ENCODE data around the gene GTF2A1. TPM values are rescaled to one million over a fixed set of nuclear protein-coding genes. Genes with fewer than 3 reads are reported as not detected.
"Not testable (repeated sequence)": the region's sequence is repeated elsewhere in the genome, so short reads cannot be mapped to it uniquely, and the experiment has no call there.

GTF2A1 gene
- total RNA-seq, 1 experiment from 2014 or later, result 54.3 TPM

DNA sequence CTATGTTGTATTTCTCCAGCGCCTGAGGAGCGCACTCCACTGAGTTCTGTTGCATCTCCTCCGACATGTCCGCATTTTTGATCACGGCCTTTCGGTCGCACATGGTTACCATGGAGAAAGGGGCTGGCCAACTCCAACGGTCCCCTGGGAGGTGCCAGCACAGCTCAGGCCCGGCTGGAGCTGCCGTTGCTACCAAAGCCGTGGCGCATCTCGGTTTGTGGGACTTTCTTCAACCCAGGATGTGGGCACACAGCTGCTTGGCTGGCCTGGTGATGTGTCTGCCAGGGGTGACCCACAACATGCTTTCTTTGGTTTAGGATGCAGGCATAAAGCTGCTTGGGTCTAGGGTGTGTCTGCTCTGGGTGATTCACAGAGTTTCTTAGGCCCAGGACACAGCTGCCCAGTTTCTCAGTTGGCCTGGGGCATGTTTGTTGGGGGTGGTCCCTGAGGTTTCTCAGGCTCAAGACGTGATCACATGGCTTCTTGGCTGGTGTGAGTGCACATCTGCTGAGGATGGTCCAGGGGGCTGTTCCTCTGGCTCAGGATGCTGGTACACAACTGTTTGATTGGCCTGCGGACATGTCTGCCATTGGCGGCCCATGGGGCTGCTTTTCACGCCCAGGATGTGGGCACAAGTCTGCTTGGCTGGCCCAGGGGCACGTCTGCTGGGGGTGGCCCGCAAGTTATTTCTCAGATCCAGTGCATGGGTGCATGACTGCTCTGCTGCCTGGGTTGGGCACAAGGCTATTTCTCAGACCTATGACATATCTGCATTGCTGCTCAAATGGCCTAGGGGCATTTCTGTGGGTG lies 25.9 kb upstream of the GTF2A1 start:
- Histone ChIP-seq H3K36me3 (ENCODE audit: insufficient read depth, low read length, poor library complexity, severe bottlenecking) (no peaks in the 10 kb centered on the region), H3K27me3 (replicated peaks; ENCODE audit: insufficient read depth, low read depth, low read length, poor library complexity) (no peaks in the 10 kb centered on the region), H3K27ac (ENCODE audit: low read depth, low read length, poor library complexity, severe bottlenecking) (no peak overlapping the region), H3K4me1 (ENCODE audit: insufficient read depth, low read length, poor library complexity, severe bottlenecking) (no peaks in the 10 kb centered on the region), H3K9me3 (ENCODE audit: low read depth, low read length, poor library complexity, severe bottlenecking) (no peaks in the 10 kb centered on the region), H3K4me3 (ENCODE audit: low read depth, low read length, poor library complexity, severe bottlenecking) (no peak overlapping the region)
- ChIA-PET CTCF (no interaction called here), POLR2A (ENCODE audit: low non-redundant PET) (no interaction called here)
- TF ChIP-seq, protein P1, sequence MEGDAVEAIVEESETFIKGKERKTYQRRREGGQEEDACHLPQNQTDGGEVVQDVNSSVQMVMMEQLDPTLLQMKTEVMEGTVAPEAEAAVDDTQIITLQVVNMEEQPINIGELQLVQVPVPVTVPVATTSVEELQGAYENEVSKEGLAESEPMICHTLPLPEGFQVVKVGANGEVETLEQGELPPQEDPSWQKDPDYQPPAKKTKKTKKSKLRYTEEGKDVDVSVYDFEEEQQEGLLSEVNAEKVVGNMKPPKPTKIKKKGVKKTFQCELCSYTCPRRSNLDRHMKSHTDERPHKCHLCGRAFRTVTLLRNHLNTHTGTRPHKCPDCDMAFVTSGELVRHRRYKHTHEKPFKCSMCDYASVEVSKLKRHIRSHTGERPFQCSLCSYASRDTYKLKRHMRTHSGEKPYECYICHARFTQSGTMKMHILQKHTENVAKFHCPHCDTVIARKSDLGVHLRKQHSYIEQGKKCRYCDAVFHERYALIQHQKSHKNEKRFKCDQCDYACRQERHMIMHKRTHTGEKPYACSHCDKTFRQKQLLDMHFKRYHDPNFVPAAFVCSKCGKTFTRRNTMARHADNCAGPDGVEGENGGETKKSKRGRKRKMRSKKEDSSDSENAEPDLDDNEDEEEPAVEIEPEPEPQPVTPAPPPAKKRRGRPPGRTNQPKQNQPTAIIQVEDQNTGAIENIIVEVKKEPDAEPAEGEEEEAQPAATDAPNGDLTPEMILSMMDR (conservative IDR thresholded peaks at IDR 0.05; ENCODE audit: low read depth, low read length), result no peak
- TF ChIP-seq EZH2 (IDR thresholded peaks at IDR 0.05; ENCODE audit: borderline replicate concordance, low read depth, low read length, poor library complexity, severe bottlenecking), result no peak
- no peak for DNase-seq (ENCODE audit: low spot score)
- no TSS peak for BruUV-seq (replicated peaks)
- intact Hi-C loops (cut with micrococcal nuclease; ENCODE audit: unreplicated experiment), result no loop called here

DNA sequence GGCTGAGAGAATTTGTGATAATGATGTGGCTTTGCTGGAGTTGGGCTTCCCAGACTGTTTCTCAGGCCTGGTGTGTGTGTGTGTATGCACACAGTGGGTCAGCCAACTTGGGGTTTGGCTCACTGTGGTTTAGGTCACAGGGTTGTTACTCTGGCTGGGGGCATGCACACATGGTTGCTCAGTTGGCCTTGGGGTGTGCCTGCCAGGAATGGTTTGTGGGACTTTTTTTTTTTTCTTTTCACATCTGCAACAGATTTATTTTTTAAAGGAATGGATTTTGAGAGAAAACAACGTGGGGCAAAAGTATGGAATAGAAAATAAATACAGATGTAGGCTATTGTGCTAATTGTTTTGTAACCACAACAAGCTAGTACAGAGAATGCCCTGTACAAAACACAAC lies 25.0 kb upstream of the GTF2A1 start:
- BruUV-seq (replicated peaks), result no TSS peak
- no peak for DNase-seq (ENCODE audit: low spot score)
- intact Hi-C loops (cut with micrococcal nuclease; ENCODE audit: unreplicated experiment), result no loop called here
- H3K9me3 ChIP-seq (ENCODE audit: low read depth, low read length, poor library complexity, severe bottlenecking), result no peaks in the 10 kb centered on the region
- no peaks in the 10 kb centered on the region for H3K4me1 ChIP-seq (ENCODE audit: insufficient read depth, low read length, poor library complexity, severe bottlenecking)
- H3K4me3 ChIP-seq (ENCODE audit: low read depth, low read length, poor library complexity, severe bottlenecking), result no peak overlapping the region
- CTCF ChIA-PET, result no interaction called here
- no peaks in the 10 kb centered on the region for H3K27me3 ChIP-seq (replicated peaks; ENCODE audit: insufficient read depth, low read depth, low read length, poor library complexity)
- POLR2A ChIA-PET (ENCODE audit: low non-redundant PET), result no interaction called here
- TF ChIP-seq, protein P1 (conservative IDR thresholded peaks at IDR 0.05; ENCODE audit: low read depth, low read length), result no peak
- TF ChIP-seq EZH2 (IDR thresholded peaks at IDR 0.05; ENCODE audit: borderline replicate concordance, low read depth, low read length, poor library complexity, severe bottlenecking), result no peak
- no peak overlapping the region for H3K27ac ChIP-seq (ENCODE audit: low read depth, low read length, poor library complexity, severe bottlenecking)
- H3K36me3 ChIP-seq (ENCODE audit: insufficient read depth, low read length, poor library complexity, severe bottlenecking), result no peaks in the 10 kb centered on the region

DNA sequence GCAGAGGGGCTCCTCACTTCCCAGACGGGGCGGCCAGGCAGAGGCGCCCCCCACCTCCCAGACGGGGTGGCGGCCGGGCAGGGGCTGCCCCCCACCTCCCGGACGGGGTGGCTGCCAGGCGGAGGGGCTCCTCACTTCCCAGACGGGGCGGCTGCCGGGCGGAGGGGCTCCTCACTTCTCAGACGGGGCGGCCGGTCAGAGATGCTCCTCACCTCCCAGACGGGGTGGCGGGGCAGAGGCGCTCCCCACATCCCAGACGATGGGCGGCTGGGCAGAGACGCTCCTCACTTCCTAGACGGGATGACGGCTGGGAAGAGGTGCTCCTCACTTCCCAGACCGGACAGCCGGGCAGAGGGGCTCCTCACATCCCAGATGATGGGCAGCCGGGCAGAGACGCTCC lies 23.7 kb upstream of the GTF2A1 start:
- H3K27me3 ChIP-seq (replicated peaks; ENCODE audit: insufficient read depth, low read depth, low read length, poor library complexity); DNase-seq (ENCODE audit: low spot score); H3K9me3 ChIP-seq (ENCODE audit: low read depth, low read length, poor library complexity, severe bottlenecking); BruUV-seq (replicated peaks); POLR2A ChIA-PET (ENCODE audit: low non-redundant PET); CTCF ChIA-PET; H3K4me3 ChIP-seq (ENCODE audit: low read depth, low read length, poor library complexity, severe bottlenecking); H3K27ac ChIP-seq (ENCODE audit: low read depth, low read length, poor library complexity, severe bottlenecking); H3K36me3 ChIP-seq (ENCODE audit: insufficient read depth, low read length, poor library complexity, severe bottlenecking); H3K4me1 ChIP-seq (ENCODE audit: insufficient read depth, low read length, poor library complexity, severe bottlenecking); intact Hi-C loops (cut with micrococcal nuclease; ENCODE audit: unreplicated experiment): not testable (repeated sequence)

DNA sequence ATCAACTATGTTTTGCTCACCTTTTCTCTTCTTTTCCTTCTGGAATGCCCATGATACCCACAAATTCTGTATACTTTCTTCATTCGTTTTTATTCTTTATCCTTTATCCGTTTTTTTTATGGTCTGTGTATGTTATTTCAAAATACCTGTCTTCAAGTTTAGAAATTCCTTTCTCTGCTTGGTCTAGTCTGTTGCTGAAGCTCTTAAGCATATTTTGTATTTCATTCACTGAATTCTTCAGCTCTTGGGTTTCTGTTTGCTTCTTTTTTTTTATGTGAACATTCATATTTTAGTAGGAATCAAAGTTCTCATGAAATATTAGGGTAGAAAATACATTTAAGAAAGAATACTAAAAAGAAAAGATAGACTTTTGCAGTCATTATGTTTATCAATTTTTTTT lies 22.7 kb upstream of the GTF2A1 start:
- POLR2A ChIA-PET (ENCODE audit: low non-redundant PET), result no interaction called here
- no peaks in the 10 kb centered on the region for H3K27me3 ChIP-seq (replicated peaks; ENCODE audit: insufficient read depth, low read depth, low read length, poor library complexity)

DNA sequence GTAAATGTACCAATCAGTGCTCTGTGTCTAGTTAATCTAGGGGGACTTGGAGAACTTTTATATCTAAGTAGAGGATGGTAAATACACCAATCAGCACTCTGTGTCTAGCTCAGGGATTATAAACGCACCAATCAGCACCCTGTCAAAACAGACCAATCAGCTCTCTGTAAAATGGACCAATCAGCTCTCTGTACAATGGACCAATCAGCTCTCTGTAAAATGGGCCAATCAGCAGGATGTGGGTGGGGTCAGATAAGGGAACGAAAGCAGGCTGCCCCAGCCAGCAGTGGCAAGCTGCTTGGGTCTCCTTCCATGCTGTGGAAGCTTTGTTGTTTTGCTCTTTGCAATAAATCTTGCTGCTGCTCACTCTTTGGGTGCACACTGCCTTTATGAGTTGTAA lies 16.1 kb upstream of the GTF2A1 start:
- H3K36me3 ChIP-seq (ENCODE audit: insufficient read depth, low read length, poor library complexity, severe bottlenecking); H3K27me3 ChIP-seq (replicated peaks; ENCODE audit: insufficient read depth, low read depth, low read length, poor library complexity); POLR2A ChIA-PET (ENCODE audit: low non-redundant PET); intact Hi-C loops (cut with micrococcal nuclease; ENCODE audit: unreplicated experiment); H3K4me3 ChIP-seq (ENCODE audit: low read depth, low read length, poor library complexity, severe bottlenecking); H3K9me3 ChIP-seq (ENCODE audit: low read depth, low read length, poor library complexity, severe bottlenecking); CTCF ChIA-PET; DNase-seq (ENCODE audit: low spot score); BruUV-seq (replicated peaks); H3K4me1 ChIP-seq (ENCODE audit: insufficient read depth, low read length, poor library complexity, severe bottlenecking); H3K27ac ChIP-seq (ENCODE audit: low read depth, low read length, poor library complexity, severe bottlenecking): not testable (repeated sequence)

More for the DNA sequence above, 22.7 kb upstream of the GTF2A1 start:
- CTCF ChIA-PET, result no interaction called here
- no TSS peak for BruUV-seq (replicated peaks)
- no peaks in the 10 kb centered on the region for H3K4me1 ChIP-seq (ENCODE audit: insufficient read depth, low read length, poor library complexity, severe bottlenecking)
- intact Hi-C loops (cut with micrococcal nuclease; ENCODE audit: unreplicated experiment), result no loop called here
- no peaks in the 10 kb centered on the region for H3K9me3 ChIP-seq (ENCODE audit: low read depth, low read length, poor library complexity, severe bottlenecking)
- TF ChIP-seq, protein P1 (conservative IDR thresholded peaks at IDR 0.05; ENCODE audit: low read depth, low read length), result no peak
- TF ChIP-seq EZH2 (IDR thresholded peaks at IDR 0.05; ENCODE audit: borderline replicate concordance, low read depth, low read length, poor library complexity, severe bottlenecking), result no peak
- no peak overlapping the region for H3K27ac ChIP-seq (ENCODE audit: low read depth, low read length, poor library complexity, severe bottlenecking)
- DNase-seq (ENCODE audit: low spot score), result no peak
- no peaks in the 10 kb centered on the region for H3K36me3 ChIP-seq (ENCODE audit: insufficient read depth, low read length, poor library complexity, severe bottlenecking)
- H3K4me3 ChIP-seq (ENCODE audit: low read depth, low read length, poor library complexity, severe bottlenecking), result no peak overlapping the region
